Measurements from ENCODE around the gene SH3GL2.

Gene SH3GL2

DNA sequence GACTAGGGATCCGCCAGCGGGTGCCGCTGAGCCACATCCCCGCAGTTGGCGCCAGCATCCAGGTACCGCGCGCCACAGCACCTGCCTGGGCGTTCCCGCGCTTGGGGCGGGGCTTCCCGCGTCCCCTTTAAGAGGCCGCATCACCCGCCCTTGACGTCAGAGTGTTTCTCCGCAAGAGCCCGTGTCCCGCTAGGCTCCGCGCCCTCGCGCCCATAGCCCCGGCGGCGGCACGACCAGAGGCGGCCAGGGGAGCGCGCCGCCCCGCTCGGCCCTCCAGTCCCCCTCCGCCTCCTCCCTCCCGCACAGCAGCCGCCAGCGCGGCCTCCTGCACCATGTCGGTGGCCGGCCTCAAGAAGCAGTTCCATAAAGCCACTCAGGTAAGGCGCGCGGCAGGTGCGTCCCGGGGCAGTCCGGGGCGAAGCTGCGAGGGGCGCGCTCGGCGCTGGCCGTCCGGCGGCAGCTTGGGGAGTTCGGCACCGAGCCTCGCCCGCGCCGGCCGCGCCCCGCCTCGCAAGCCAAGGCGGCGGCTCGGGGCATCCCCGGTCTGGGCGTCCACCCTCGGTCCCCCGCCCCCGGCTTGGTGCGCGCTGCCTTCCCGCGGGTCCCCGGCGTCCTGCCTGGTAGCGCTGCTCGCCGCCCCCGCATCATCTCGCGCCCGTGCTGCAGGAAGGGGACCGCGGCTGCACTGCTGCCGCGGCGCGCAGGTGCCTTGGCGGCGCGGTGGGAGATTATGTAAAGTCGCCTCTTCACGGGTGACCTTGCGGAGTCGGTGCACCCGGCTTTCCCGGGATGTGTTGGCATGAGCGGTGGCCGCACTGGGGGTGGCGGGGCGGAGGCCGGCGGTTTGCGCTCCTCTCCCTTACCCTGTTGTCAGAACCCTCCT is at the start of gene SH3GL2:
Gene SH3GL2, plus strand, starts transcription at position 156 of the 883 bp plus-strand sequence.
- no peak for DNase-seq

DNA sequence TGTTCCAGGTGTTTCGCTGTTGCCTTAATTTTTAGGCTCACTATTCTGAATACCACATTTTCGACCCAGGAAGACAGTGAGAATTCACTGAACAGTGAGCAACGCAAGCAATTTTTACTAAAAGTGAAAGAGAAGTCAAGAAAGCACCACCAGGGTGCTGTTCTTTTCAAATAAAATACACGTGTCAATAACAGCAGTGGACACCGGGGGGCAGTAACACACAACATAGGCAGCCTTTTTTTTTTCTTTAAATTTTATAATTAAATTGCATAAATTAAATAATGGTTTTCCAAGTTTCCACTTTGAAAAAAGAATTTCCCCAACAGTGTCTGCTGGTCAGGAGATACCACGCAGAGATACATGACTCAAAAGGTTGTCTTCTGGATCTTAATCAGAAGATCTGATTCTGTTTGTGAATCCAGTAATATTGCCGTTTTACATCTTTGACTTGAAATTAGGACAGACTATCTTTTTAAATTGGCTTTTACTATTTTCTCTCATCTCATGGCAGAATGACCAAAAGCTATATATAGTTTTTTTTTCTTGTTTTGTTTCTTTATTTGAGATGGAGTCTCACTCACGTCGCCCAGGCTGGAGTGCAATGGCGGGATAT is 47.1 kb upstream of the SH3GL2 start:
- no peak for DNase-seq

DNA sequence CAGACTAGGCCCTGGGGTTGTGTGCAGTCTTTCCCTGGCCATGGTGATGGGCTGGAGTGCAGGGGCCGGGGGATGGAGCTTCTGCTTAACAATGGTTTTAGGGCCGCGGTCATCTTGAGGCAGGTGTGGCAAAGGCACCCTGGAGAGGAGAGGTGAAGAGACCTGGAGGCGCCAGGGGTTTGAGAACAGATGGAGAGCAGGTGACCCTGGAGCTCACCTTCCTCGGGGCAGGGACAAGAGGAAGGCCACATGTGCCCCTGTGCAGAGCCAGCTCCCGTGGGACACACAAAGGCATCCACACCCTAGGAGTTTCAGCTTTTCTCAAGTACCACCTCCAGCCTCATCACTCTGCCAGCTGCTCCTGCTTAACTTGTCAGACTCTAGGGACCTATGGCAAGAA is 46.4 kb upstream of the SH3GL2 start:
- DNase-seq, result no peak

DNA sequence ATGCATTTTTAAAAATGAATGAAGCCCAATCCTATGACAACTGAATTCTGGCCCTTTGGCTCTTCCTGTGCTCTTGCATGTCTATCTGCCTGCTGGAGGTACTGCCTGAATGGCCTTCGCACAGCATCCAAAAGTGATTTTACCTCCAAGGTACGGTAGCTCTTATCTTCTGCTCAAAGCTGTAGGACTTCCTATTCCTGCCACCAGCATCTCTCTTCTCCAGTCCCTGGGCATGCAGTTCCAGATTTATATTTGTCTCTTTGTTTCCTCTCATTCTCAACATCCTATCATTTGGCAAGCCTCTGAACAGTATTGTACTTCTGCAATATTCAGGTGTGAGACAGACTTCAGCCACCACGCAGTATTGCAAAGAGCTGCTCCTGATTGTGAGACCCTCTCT is 43.7 kb upstream of the SH3GL2 start:
- DNase-seq, result no peak

DNA sequence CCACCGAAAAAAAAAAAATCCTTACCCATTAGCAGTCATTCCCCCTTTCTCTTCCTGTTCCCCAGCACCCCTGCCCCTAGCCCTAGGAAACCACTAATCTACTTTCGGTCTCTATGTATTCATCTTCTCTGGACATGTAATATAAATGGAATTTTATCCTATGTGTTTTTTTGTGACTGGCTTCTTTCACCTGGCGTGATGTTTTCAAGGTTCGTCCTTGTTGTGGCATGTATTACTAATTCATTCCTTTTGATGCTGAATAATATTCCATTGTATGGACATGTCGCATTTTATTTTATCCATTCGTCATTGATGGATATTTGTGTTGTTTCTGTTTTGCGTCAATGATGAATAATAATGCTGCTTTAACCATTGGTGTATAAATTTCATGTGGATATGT is 42.8 kb upstream of the SH3GL2 start:
- DNase-seq, result no peak

DNA sequence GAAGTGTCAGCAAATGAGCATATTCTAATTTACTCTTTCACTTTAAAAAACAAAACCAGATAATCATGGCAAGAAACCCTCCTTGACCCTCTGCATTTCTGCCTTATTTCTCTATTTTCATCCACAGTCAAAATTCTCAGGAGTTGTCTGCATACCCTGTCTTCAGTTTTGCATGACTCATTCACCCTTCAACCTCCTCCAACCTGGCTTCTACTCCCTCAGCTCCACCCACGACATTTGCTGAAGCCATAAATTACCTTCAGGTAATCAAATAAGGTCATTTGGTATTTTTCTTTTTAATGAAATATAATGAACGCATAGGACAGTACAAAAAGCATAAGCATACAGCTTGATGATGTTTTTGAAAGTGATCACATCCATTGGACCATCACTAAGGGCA is 27.8 kb upstream of the SH3GL2 start:
- no peak for DNase-seq

DNA sequence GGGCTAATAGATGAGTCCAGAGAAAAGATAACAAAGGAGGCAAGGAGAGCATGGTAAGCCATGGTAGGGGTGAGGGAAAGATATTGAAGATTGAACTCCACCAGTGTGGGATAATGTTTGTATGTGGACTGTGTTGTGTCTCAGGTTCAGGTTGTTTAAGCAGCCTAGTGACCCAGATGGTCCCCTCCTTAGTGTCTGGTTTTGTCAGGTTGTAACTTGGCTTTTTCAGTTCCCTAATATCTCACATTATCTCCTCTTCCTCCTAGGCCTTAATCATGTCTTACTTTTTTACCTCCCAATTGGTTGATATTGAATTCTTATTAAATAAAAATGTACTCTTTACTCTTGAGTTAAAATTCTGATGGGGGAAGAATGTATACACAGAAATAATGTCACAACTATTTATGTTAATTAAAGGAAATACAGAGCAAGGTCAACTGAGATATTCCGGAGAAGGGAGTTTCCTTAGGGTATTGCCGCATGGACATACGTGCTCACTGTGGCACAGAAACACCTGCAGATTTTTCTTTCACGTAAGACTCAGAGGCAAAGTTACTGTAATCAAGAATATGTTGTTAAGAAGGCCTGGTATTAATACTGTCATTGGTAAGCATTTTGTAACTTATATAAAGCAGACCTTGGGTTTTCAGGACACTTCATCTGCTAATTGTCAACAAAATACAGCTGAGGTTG is 23.4 kb upstream of the SH3GL2 start:
- no peak for DNase-seq

DNA sequence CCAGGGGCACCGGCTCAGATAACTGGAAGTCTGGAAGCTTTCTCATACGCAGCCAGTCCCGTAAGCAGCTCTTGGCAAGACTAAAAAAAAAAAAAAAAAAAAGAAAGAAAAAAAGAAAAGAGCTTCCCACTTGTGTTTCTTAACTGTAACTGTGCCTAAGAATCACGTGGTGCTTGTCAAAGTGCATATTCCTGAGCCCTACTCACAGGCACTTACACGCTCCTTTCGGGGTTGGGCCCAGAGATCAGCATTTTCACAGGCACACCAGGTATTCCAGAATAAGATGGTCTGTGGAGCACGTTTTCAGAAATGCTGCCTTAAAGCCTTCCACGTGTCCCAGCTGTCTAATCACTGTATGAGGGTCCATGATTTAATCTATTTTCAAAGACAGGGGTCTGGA is 22.6 kb upstream of the SH3GL2 start:
- no peak for DNase-seq

DNA sequence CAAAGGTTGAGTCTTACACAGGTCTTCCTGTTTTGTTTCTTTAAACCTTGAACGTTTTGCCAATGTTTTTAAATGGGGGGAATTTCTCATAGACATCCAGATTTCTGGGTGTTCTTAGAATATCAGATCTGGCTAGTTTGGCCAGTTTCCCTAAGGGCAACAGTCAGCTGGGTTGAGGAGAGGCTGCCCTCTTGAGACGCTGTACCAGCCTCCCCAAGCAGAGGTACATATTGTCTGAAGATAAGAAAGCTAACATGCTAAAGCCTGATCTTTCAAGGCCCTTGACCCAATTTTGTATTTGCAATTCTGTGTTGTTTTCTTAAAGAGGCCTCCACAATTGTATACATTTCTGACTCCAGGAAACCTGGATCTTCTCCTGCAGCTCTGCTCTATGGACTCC is 21.9 kb upstream of the SH3GL2 start:
- DNase-seq, result no peak

DNA sequence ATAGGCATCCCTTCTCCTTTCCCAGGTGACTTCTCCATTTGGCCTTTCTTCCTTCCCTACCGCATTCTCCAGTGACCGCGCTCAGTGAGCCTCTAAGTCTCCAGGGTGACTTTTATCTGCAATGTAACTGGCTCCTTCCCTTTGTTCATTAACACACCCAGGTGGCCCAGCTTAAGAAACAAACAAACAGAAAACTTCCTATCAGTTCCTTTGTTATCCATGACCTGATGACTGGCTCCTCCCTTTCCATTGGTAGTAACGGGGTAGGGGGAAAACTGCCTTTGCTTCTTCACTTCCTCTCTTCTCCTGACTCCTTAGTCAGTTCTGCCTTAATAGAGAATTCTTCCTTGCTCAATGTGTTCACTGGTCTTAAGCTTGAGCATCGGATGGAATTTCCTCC is 7.0 kb upstream of the SH3GL2 start:
- no peak for DNase-seq

DNA sequence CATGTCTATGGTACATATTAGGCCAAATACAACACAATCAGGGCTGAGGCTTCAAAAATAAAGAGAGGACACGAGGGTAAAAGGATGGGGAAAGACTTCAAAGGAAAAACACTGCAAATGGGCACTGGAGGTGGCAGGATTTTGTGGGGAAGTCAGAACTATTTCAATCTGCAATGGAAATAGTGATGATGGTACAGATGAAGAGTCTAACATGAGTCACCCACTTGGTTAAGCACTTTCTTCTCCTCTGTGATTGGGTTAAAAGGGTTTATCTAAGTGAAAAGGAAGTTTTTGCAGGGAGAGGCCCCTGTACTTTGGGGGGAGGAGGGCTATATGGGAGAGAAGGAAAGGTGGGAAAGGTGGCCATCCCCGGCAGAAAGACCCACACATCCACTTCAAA is 4.5 kb upstream of the SH3GL2 start:
- no peak for DNase-seq

DNA sequence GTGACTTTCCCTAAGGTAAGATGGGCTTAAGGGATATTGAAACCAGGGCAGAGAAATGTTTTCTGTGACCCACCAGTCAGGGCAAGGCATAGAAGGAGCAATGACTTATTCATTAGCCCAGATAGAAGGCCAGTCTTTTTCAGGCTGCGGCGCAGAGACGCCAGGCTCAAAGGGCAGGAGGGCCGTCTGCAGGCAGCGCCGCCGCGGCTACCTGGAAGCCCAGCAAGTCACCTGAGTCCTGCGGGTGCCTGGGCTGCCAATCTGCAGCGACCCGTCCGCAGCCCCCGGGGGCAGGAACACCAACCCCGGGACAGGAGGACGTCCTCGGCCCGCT is 322 bp upstream of the SH3GL2 start:
- DNase-seq, result no peak

DNA sequence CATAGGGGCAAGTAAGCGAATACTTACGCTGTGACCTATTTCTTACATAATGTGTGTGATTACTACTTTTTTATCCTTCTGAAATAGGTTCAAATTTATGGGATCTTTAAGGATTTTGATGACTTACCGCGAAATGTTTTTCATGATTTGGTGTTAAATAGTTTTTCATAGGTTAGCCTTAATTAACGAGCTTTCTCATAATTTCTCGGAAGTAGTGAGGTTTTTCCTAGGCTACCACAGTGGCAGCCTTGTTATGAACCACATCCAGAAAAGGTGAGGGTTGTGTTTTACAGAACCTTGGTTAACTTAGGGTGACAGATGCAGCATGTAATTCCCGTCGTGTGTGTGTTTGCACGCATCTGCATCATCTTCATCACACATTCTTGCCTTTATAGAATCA is 1.3 kb downstream of the SH3GL2 start:
- no peak for DNase-seq

DNA sequence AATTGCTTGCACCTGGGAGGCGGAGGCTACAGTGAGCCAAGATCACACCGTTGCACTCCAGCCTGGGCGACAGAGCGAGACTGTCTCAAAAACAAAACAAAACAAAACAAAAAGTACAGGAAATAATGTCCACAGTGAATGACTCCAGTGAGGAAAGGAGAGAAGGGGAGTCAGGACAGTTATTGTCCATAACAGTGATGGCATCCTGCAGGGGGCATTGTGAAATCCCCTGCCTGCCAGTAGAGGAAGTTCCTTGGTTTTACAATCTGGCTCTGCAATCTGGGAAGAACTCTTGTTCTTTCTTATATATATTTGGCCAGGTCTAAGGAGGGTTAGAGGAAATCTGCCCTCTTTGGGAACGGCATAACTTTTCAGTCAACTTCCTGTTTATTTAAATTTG is 8.2 kb downstream of the SH3GL2 start:
- DNase-seq, result no peak

DNA sequence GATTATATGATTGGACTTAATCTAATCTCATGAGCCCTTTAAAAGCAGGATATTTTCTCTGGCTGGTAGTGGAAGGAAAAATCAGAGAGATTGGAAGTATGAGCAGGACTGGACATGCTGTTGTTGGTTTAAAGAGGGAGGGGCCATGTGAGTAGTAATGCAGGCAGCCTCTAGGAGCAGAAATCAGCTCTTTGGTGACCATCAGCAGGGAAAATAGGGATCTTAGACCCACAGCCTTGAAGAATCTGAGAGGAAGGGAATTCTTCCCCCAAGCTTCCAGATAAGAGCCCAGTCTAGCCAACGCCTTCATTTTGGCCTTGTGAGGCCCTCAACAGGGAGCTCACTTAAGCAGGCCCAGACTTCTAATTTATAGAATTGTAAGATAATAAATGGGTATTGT is 9.5 kb downstream of the SH3GL2 start:
- DNase-seq, result no peak

DNA sequence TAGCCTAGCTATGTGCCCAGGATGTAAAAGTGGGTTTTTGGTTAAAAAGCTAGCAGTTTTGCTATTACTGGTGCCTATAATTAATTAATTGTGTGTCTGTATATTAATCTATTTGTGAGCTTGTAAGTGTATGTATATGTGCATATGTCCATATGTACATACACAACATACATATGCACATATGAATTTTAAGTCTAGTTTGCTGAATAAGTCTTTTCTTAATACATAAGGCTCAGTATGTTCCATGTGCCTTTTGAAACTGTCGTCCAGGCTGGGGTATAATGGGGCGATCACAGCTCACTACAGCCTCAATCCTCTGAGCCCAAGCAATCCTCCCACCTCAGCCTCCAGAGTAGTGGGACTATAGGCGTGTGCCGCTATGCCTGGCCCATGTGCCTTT is 10.1 kb downstream of the SH3GL2 start:
- no peak for DNase-seq

DNA sequence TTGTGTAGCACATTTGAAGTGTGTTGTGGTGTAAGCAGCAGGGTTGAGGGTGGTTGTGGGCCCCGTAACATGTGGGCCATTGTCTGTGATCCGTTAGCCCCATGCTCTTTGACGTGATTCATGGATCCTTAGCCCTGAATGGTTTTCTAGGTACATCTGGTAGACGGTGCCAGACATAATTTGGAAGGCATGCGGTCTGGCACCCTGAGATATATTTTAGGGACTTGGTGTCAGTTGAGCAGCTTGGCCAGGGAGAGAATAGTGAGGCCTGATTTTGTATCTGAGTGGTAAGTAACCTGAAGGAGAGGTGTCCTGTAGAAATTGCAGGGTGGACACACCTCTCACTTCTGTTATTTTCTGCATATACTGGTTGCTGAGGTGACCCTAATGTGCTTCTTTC is 10.9 kb downstream of the SH3GL2 start:
- no peak for DNase-seq

DNA sequence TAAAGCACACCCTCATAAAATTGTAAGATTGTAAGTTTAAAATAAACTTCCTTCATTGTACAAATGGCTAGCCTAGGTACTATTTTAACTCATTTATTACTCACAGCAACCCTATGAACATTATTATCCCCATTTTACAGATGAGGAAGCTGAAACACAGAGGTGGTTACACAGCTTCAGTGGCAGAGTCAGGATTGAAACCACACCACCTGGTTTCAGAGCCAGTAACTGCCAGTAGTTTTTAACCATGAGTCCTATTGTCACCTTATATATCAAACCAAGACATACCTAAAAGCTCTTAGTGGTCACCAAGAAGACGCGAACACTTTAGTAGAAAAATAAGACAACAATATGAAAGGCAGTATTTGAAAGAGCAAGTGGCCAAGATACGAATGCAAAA is 16.1 kb downstream of the SH3GL2 start:
- no peak for DNase-seq

DNA sequence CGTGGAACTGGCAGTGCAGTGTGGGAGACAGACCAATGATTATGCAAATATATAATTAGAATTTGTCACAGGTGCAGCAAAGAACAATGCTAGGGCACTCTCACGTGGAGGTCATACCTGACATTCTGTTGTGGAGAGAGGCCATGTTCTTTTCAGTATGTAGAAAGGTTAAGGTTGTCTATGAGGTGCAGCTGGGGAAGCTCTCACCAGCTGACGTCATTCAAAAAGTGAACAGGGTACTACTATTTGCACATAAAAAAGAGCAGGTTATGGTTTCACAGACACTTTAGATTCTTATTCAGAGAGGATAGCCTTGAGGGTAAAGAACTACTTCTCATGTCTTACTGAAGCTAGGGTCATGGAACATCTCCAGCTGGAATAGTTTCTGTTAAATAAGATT is 19.1 kb downstream of the SH3GL2 start:
- DNase-seq, result no peak

DNA sequence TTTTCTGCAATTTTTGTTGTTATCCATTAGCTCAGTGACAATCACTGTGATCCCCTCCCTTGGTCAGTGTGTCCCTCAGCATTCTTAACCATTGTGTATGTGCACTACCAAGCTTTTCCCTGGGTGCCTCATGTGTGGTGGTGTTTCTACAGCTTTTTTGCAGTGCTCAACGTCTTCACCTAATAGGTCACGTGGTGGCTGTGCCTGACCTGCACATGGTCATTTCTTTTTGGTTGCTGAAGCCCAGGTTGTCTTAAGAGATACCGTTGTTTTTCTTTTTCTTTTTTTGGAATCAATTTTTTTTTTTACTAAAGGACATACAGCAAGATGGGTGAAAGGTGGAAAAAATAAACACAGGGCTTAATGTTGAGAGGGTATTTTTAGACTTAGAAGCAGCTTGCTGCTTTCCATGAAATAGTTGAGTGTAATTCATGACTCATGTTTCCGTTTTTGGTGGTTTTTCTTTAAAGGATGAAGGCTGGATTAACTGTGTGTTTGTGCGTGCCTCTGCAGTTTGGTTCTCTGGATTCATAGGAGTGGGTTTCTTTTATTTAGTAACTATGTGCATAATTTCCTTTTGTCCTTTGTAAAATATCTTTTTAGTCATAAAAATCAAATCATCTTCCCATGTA is 22.2 kb downstream of the SH3GL2 start:
- no peak for DNase-seq

DNA sequence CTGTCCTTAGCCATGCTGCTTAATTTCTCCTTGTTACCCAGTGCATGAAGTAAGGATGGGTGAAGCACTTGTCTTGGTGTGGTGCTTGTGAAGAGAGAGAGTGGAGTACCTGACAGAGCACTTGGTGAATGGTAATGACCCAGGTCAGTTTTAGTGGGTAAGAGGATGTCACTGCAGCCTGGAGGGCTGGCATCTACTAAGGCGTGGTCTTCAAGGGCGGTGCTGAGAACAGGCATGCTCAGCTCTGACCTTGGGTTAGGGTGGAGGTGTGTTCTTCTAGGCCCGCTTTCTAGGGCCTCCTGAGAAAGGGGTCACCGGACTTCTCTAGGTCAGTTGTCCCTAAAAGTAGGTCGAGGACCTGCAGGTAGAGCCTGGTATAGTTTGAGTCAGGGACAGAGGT is 25.7 kb downstream of the SH3GL2 start:
- no peak for DNase-seq

DNA sequence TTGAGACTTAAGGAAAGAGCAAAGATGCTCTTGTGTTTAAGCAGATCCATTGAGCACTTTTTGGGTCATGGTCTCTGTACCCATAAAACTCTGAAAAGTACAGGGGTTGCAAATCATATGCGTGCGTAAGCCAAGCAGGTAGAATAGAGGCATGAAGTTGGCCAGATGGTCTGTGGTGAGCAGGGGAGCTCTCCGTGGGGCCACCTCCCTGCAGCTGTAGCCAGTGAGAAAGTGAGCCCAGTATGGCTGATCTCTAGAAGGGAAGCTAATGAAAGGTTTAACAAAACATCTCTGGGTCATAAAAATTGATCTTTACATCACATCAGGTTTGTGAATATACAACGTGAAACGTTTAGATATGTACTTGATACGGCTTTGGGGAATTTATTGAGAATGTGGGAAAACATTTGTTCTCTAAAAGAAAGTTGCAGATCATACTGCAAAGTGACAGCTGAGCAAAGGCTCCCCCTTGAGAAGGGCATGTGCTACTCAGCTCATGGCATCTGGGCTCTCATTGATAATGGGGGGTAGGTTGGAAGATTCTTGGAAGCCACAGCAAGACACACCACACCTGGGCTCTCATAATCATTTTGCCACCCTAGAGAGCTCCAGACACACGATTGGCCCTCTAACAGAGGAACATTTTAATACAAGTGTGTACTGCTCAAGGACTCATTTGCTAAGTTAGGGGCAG is 30.6 kb downstream of the SH3GL2 start:
- no peak for DNase-seq

DNA sequence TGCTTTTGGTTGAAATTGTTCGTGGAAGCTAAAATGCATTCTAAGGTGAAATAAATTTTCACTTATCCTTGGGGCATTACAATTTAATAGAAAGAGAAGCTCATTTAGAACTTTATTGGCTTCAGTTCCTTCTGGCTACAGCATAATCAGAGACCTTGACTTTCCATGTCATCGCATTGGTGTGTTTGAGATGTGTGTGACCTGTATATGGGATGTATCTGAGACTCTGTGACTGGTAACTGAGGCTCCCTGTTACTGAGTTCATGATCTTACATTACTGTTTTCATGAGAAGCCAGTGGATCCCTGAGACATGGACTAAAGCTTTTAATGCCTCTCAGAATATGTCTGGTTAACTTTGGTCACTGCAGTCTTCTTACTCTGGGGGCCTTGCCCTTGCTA is 32.5 kb downstream of the SH3GL2 start:
- DNase-seq, result no peak

Measured in NCI-H187 treated with DMSO at 0.1 percent for 48 hours (cell line).